Measurements from ENCODE around the gene RELN.
"Not testable (repeated sequence)": the region's sequence is repeated elsewhere in the genome, so short reads cannot be mapped to it uniquely, and the experiment has no call there.

The RELN gene

DNA sequence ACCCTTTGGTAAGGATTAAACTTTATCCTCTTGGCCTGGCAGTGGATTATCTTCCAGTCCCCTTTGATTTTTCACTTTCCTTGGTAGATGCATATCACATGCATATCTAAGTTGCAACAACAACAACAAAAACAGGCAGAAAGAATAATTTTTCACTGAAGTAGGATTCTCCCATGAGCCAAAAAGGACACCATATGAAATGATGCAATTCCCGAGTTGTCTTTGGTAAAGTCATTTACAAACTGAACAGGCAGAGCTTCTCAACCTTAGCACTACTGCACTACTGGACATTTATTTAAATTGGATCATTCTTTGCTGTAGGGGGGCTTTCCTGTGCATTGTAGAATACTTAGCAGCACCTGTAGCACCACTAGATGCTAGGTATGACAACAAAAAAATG lies 195.0 kb downstream of the RELN start:
- no peak for DNase-seq (ENCODE audit: low read depth, low spot score)

DNA sequence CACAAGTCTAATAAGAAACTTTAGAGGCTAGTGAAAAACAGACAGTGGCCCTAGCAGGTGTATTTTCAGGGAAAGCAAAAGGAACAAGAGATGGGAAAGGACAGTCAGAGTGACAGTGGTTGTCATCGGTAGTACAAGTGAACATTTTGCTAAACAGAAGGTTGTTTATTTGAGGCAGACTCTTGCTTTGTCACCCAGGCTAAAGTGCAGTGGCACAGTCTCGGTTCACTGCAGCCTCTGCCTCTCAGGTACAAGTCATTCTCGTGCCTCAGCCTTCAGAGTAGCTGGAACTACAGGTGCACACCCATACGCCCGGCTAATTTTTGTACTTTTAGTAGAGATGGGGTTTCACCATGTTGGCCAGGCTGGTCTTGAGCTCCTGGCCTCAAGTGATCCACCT lies 195.8 kb downstream of the RELN start:
- no peak for DNase-seq (ENCODE audit: low read depth, low spot score)

DNA sequence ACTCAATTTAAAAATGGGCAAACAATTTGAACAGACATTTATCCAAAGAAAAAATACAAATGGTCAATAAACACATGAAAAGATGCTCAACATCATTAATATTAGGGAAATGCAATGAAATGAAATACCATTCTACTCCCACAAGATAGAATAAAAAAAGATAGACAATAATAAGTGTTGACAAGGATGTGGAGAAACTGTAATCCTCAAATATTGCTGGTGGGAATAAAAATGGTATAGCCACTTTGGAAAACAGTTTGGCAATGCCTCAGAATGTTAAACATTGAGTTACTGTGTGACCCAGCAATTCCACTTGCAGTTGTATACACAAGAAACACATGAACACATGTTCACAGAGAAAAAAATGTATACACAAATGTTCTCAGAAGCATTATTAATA lies 197.6 kb downstream of the RELN start:
- no peak for DNase-seq (ENCODE audit: low read depth, low spot score)

DNA sequence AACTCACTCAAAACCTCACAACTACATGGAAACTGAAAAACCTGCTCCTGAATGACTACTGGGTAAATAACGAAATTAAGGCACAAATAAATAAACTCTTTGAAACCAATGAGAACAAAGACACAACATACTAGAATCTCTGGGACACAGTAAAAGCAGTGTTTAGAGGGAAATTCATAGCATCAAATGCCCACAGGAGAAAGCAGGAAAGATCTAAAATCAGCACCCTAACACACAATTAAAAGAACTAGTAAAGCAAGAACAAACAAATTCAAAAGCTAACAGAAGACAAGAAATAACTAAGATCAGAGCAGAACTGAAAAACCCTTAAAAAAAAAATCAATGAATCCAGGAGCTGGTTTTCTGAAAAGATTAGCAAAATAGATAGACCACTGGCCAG lies 202.4 kb downstream of the RELN start:
- DNase-seq (ENCODE audit: low read depth, low spot score), result not testable (repeated sequence)

DNA sequence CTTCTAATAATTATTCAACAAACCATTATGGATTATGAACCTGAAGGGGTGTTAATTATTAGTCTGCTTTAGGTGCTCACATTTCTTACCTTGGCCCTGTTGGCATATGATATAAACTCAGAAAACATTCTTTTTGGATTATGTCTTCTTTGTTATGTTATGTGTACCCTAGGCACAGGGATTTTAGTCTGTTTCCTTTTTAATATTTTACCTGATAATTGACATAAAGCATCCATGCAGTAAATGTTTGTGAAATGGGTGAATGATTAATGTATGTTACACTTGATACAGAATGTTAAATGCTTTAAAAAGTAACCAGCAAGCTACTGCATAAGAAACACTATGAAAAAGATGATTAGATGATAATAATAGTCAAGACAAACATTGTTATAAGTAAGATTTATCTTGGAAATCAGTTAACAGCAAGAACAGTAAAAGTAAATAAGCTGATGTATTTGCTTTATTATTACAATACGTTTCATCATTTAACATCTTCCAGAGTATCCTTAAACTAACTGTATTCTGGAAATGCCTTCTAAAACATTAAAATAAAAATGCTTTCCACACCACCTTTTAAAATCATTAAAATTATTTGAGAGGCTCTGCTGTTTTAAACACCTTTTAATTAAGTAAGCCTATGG lies 204.7 kb downstream of the RELN start:
- no peak for DNase-seq (ENCODE audit: low read depth, low spot score)

DNA sequence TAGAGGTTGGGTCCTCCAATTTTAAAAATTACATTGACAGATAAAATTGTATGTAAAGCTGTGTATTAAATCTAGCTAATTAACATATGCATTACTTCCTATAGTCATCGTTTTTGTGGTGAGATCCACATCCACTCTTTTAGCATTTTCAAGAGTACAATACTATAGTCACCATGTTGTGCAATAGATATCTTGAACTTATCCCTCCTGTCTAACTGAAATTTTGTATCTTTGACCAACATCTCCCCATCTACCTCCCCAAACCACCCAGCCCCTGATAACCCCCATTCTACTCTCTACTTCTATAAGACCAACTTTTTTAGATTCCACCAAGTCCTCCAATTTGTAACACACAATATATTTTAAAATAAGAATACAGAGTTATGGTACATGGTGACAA lies 208.0 kb downstream of the RELN start:
- DNase-seq (ENCODE audit: low read depth, low spot score), result no peak

DNA sequence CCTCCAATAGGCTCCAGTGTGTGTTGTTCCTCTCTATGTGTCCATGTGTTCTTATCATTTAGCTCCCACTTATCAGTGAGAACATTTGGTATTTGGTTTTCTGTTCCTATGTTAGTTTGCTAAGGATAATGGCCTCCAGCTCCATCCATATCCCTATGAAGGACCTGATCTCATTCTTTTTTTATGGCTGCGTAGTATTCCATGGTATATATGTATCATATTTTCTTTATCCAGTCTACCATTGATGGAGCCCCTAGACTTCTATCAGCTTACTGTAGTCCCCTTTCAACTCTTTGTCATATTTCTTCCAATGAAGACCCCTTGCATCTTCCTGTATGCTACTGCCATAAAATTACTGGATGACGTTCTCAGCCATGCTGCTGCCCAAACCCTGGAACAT lies 208.9 kb downstream of the RELN start:
- DNase-seq (ENCODE audit: low read depth, low spot score), result not testable (repeated sequence)

DNA sequence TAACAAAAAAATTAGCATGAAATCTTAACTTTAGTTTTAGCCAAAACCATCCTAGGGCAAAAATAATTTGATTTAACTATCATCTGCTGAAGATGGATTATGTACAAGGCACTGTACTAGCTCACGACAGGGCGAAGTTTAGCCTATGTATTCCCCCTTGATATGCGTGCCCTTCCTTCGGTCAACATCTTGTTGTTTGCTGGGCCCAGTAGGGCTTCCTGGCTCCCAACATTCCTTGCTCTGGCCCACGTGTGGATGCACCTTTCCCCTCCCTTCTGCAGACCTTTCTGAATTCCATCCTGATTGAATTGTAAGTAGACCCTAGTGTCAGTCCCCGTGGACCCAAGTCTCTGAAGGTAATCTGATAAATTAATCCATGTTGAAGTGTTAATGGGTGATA lies 212.0 kb downstream of the RELN start:
- DNase-seq (ENCODE audit: low read depth, low spot score), result no peak

DNA sequence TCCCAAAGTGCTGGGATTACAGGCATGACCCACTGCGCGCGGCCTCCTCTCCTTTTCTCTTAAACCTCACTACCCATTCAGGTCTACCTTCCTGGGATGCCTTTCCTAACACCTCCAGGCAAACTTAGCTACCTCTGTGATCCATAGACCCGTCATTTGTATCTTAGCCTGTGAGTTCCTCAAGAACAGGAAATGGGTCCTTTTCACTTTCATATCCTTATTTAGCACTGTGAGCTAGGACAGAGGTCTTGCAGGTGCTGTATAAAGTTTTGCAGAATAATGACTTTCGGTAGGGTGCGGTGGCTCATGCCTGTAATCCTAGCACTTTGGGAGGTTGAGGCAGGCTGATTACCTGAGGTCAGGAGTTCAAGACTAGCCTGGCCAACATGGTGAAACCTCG lies 215.7 kb downstream of the RELN start:
- DNase-seq (ENCODE audit: low read depth, low spot score), result no peak

DNA sequence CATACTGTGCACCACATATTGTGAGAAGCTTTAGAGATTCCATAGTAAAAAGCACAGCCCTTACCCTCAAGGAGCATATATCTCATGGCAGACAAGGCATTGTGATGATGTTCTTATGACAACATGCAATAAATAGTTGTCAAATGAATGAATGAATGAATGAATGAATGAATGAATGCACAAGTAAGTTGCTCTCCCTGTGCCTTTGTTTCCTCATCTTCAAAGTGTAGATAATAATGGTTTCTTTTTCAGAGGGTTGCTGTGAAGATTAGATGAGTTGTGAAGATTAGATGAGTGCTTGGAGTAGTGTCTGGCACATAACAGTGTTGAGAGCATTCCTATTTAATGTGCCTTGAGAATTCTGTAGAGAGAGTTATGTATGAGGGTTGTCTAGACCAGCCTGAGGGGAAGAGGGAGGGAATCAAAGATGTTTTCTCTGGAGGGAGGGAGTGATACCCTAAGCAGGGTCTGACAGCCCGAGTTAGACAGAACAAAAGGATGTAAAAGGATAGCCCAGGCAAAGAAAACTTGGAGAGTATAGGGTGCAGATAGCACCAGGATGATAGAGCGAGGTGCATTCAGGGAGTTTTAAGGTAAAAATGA lies 217.2 kb downstream of the RELN start:
- DNase-seq (ENCODE audit: low read depth, low spot score), result no peak

DNA sequence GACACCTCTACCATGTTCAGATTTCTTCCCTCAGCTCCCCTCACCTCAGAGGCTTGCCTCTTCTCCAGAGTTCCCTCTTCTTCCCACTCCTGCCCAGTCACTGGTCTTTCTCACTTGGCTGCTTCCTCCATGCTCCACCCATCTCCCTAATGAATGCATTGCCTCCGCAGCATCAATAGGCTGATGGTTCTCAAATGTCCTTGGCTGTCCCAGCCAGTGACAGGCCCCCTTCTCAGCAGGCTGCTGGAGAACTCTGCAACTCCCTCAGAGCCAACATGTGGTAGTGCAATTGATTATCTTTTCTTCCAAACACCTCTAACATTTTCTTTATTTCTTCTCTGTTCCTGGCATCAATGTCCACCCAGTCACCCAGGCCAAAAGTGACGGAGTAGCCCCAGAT lies 218.2 kb downstream of the RELN start:
- no peak for DNase-seq (ENCODE audit: low read depth, low spot score)

DNA sequence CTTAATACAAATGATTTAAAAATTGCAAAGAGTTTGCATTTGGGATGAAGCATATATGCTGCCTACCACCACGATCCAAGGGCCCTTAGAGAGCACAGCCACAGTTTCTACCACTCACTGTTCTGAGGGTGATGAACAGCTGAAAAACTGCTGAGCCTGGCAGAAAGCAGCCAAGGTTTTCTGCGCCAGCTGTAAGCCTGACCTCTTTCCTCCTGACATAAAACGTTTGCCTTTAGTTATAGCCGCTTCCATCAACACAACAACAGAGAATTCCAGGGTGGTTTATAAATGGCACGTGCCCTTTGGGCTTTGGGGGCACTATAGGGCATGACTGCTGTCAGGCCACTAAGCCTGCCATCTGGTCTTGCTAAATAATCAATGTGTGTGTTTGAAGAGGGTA lies 222.8 kb downstream of the RELN start:
- DNase-seq (ENCODE audit: low read depth, low spot score), result no peak

DNA sequence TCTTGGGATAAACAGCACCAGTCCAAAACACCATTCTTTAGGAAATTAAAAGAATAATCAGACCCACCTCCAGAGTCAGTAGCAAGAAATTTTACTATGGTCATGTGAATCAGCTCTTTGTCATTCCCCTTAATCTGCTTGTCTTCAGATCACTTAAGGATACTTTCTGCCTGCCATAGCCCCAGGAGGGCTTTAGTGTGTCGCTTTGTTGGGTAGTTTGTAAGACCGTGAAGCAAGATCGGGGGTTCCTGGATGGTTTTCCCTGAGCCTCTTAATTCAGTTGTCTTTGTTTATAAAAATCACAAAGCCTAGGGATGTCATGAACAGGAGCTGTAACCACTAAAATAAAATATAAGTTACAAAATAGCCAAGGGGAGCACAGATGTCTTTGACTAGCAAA lies 223.6 kb downstream of the RELN start:
- no peak for DNase-seq (ENCODE audit: low read depth, low spot score)

DNA sequence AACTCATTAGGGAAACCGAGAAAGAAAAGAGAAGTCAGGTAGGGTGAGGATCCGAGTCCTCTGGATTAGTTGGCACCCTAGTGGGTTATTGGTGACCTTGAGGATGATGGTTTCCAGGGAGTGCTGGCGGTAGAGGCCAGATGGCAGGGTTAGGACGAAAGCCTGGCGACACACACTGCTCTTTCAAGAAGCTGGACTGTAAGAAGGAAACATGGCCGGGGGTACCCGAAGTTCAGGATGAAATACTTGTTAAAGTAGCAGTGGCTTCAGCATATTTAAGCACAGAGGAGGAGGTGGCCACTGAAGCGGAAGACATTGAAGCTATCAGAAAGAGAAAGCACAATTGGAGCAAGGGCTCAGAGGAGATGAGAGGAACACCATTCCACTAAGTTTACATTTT lies 224.6 kb downstream of the RELN start:
- no peak for DNase-seq (ENCODE audit: low read depth, low spot score)

DNA sequence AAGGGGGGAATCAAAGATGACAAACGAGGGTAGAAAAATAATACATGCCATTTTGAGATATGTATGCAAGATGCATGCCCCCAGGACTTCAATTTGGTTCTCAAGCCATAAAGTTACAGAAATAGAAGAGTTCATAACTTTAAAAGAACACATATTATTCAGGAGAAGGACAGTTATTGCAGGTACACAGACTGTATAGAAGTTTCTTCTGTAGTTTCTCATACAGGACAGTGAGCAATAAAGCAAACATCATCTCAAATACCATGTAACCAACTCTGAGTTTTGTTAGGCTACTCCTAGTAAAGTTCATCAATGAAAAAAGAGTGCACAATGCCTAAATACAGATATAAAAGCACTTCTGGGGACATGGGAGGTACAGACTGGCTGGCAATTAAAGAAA lies 226.6 kb downstream of the RELN start:
- no peak for DNase-seq (ENCODE audit: low read depth, low spot score)

DNA sequence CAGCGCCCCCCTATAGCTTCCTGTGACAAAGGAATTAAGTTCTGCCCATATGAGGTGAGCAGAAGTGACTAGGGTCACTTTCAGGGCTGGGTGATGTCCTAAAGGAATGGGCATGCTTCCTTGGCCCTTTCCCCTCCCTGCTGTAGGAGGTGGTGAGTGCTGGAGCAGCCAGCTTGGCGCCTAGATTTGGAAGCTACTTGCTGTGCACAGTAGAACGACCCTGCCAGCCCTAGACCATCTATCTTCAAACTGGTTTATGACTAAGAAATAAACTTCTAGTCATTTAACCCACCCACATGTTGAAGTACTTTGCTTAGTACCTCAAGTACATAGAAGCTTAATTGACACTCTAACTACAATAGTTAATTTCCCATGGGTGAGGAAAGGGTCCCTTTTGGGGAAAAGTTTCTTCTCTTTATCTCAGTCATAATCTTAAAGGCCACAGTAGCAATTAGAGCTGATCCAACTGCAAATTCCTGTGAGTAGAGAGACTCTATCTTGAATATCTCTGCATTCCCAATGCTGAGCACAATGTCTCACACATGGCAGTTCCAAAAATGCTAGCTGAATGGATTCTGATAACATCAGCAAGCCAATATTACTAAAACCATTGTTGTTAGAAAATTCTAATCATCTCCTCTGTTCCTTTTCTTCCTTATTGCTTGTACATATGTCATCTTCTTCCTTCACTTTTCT lies 227.2 kb downstream of the RELN start:
- DNase-seq (ENCODE audit: low read depth, low spot score), result no peak

DNA sequence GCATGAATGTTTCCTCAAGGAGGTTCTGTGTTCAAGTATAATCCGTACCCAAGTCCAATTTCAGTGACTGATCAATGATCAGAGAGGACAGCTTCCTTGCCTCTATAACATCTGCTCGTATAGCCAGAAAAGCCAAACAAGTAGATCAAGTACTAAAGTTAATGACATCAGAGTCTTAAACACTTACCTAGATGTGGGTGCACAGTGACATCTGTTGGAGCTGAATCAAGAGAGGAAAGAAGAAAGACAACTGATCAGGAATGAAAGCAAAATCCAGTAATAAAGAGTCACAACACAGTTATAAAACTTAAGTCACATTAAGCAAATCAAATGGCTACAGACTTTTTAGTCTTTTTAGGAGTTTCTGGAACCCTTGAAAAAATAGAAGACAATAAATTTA lies 236.5 kb downstream of the RELN start:
- no peak for DNase-seq (ENCODE audit: low read depth, low spot score)

DNA sequence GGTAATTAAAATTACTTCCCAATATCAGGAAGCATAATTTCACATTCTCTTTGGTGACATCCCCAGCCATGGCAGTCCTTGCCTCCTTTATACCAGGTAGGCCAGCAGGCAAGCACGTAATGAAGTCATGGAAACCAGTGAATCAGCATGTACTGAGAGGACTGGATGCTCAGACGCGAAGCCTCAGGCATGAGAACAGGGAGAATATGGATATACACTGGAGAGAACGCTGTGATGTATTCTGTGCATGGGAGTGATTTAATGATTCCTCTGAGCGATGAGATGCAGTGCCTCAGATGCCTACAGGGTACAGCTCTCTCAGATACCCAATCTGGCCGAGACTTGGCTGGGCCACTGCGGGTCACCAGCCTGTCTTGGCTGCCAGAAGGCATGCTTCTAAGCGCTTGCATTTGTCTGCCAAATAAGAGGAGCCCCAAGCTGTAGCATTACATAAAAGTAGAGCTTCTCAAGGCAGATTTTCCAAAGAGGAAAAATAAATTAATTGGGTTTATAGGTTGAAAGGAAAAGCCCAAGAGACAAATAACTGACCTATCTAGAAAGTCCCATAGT lies 238.1 kb downstream of the RELN start:
- no peak for DNase-seq (ENCODE audit: low read depth, low spot score)

DNA sequence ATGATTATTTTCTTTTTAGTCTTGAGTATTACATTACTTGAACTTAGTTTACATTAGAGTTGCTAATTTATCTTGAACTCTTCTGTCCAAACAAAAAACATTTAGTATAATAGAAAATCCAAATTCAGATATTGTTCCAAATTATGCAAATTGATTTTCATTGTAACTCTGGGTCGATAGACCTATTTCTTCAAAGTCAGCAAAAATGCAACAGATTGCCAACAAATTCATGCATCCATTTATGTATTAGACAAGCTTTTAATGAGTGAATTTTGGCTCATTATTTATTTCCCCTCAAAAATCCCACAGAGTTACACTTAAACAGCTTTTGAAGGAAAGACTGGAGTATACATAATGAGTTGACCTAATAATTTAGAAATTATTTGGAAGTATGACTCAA lies 240.8 kb downstream of the RELN start:
- no peak for DNase-seq (ENCODE audit: low read depth, low spot score)

DNA sequence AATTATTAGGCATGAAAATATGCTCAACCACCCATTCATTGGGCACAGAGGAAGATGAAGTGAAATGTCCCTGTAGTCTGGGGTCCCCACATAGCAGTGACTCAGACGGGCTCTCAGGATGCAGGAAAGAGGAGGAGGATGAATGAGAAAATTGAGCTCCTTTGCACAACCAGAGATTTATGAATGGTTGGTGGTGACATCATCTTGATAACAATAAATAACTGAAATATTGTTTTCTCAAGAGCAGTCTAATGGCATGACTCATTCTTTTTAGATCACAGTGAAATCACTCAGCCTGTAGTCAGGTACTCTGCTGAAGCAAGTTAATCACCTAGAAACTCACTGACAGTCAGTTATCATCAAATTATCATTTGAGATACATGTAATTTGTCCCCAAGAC lies 254.1 kb downstream of the RELN start:
- DNase-seq (ENCODE audit: low read depth, low spot score), result no peak

DNA sequence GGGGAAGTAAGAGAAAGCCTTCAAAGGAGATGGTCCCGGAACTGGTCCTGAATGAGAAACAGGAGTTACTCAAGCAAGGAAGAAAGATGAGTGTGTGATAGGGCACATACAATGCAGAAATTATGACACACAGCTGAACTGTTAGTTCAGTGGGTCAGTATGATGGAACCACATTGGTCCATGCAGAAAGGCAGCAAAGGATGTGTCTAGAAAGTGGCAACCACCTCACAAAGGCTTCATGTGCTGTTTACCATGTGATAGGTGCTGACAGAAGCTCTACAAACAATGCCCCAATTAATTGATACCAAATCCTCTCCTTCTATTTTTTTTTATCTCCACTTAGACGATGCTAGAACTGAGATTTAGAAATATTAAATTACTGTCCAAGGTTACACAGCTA lies 258.3 kb downstream of the RELN start:
- DNase-seq (ENCODE audit: low read depth, low spot score), result no peak

DNA sequence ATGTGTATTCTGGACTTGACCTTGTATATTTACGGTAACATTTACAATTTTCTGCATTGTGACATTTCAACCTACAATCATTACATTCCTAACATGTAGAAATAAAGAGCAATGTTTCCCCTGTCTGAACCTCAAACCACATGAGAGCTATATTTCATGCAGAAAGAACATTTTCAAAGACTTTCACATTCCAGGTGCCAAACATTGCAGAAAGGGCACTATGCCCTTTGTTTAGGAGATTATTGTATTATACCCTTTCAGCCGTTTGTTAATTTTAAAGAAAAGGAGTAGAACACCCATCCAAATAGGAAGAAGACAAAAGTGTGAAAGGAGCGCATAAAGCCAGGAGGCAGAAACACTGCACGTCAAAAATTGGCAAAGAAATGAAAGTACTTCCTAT lies 260.4 kb downstream of the RELN start:
- DNase-seq (ENCODE audit: low read depth, low spot score), result no peak

DNA sequence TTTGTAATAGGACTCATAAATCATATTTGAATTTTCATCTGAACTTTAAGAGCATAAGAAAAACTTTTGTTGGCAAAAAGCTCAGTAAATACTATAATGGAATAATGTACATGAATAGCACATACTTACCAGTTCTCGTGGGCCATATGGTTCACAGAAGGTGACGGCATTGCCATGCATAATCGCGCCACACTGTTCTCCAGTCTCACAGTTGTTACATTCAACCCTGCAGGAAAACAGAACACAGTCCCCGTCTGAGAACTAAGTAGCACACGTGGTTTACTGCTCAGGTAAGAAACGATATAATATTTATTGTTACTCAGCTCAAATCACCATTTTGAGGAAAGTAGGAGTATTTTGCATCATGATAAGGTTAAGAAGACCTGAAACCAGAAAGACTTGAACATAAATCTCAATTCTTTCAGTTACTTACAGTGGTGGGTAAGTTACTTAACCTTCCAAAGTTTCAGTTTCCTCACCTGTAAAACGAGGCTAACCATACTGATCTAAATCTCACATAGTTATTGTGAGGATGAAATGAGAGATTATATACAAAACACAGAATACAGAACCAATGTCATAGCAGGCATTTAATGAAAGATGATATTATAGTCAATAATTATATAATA lies 261.4 kb downstream of the RELN start:
- DNase-seq (ENCODE audit: low read depth, low spot score), result no peak
